T-helper 1 cell (primary cell): Measurements from ENCODE around the gene SSTR3.
"Not testable (repeated sequence)": the region's sequence is repeated elsewhere in the genome, so short reads cannot be mapped to it uniquely, and the experiment has no call there.

Source experiments
- DNase-seq, 5 donors: peaks; one replicate each; pipeline ENCODE4 v3.0.0-alpha.2; 2012 to 2020

The SSTR3 gene

DNA sequence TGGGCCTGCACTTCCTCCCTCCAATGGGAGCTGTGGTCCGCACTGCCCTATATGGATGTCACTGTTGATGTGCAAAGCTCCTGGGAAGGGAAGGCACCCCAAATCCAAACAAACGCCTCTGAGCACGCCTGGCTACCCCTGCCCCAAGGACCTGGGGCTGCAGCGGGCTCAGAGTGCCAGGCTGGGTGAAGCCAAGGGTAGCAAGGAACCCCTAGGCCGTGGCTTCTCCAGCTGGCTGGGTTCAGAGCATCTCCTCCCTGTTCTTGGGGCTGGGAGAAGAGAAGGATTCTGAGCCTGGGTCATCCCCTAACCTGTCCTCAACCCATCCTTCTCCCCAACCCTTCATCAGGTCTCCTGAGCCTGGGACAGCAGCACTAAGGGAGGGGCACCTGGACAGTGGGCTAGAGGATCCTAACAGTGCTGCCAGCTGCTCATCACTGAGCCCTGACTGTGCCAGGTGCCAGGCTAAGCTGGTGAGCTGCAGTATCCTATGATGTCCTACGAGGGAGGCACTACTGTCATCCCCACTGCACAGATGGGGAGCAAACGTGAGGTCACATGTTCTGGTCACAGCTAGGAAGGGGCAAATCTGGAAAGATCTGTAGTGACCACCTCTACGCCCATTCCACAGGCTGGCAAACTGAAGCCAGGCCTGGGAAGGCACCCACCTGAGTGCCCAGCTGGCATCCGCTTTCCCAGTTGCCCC lies 3.0 kb downstream of the SSTR3 start:
- no peak for DNase-seq

DNA sequence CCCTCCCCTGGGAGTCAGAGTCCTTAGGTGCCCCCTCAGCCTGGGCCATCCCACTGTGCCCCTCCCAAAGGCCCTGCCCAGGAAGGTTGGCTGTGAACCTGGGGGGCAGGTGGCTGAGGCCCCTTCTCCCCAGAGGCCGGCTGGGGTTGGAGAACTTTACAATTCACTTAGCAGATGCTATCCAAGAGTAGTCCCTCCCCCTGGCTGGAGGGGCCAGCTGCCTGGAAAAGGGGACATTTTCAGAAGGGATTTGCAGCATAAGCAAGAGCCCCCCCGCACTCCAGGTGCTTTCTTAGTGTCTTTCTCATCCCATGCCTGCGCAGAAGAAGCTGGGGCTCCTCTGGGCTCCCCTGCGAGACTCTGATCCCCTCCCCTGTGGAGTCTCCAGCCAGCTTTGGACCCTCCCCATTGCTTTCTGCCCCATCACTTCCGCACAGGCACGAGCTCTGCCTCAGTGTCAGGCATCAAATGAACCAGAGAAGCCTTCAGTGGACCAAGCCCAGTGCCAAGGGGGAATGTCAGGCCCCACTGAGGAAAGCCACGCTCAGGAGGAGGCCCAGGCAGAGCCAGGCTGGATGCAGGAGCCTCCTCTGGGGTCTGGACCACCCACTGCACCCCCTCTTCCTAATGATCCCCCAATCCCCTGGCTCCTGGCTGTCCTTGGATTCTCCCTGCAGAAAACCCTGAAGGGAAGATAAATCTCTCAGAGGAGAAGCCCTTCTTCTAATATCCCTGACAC lies 3.7 kb downstream of the SSTR3 start:
- no peak for DNase-seq

DNA sequence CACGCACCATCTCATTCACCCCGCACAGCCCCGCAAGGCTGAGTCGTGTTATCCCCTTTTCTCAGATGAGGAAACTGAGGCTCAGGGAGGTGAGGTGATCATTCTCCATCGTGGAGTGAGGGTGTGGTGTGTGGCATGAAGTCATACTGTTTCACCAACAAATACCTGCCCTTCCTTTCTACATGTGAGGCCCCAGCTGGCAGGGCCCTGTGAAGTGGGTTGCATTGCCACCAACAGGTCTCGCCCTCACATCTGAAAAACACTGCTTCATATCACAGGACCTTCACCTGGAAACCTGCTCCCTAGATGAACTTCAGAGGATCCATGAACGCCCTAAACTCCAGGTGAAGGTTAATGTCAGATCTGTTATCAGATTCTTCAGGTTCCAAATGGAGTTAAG lies 4.3 kb downstream of the SSTR3 start:
- no peak for DNase-seq

DNA sequence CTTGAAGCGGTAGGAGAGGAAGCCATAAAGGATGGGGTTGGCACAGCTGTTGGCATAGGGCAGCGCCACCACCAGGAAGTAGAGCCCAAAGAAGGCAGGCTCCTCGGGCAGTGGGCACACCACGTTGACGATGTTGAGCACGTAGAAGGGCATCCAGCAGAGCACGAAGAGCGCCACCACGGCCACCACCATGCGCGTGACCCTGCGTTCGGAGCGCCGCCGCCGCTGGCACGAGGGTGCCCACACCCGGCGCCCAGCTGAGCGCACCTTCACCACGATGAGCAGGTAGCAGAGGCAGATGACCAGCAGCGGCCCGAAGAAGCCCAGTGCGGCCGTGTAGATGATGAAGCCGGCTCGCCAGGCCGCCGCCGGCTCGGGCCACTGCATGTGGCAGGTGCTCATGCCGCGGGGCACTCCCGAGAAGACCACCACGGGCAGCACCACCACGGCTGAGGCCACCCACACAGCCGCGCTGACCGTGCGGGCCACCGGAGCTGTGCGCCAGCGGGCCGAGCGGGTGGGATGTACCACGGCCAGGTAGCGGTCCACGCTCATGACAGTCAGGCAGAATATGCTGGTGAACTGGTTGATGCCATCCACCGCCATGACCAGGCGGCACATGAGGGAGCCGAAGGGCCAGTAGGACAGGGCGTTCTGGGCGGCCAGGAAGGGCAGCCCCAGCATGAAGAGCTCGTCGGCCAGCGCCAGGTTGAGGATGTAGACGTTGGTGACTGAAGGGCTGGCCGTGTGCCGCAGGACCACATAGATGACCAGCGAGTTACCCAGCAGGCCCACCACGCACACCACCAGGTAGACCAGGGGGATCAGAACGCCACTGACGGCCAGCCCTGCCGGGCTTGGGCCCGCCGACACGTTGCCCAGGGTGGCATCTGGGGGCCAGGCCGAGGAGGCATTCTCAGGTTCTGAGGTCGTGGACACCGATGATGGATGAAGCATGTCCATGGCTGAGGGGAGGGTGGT lies 5.1 kb downstream of the SSTR3 start:
- DNase-seq = no peak

DNA sequence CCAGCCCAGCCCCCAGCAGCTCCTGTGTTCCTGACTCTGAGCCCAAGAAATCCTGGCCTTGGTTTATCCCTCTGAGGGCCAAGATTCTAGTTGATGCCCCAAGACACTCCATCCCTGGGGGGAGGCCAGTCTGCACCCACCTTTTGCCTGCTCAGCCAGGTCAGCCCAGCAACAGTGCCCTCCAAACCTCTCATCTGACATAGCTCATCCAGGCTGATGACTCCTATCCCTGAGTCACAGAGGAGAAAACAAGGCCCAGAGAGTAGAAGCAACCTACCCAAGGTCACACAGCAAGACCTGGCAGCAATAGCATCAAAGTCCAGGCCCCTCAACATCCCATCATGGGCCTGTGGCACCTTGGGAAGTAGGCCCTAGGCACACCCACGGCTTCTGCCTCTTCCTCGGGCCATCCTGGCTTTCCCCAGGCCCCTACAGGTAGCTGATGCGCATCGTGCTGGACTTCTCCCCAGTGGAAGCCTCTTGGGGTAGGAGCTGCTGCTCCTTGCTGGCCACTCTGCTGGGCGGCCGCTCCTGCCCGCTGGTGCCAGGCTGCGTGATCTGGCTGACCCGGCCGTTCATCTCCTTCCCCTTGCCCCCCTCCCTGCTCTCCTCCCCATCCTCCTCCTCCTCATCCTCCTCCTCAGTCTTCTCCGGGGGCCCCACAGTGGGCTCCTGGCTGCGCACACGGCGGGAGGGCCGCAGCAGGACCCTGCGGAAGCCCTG lies 6.0 kb downstream of the SSTR3 start:
- no peak for DNase-seq

DNA sequence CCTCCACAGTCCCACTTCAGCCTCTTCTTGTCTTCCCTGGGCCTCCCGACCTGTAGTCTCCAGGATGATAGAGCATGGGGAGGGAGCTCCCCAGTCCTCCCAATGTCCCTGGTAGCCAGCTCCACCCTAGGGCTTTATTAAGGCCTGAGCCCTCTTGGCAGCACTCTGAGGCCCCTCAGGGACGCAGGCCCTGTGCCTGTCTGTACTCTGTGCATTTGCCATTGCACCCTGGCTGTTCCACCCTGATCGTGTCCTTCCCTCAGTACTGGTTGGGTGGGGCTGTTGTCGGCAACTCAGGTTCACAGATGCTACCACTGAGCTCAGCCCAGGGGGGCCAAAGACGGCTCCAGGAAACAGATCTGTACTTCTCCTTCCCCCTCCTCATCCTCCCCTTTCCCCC lies 7.2 kb downstream of the SSTR3 start:
- no peak for DNase-seq

DNA sequence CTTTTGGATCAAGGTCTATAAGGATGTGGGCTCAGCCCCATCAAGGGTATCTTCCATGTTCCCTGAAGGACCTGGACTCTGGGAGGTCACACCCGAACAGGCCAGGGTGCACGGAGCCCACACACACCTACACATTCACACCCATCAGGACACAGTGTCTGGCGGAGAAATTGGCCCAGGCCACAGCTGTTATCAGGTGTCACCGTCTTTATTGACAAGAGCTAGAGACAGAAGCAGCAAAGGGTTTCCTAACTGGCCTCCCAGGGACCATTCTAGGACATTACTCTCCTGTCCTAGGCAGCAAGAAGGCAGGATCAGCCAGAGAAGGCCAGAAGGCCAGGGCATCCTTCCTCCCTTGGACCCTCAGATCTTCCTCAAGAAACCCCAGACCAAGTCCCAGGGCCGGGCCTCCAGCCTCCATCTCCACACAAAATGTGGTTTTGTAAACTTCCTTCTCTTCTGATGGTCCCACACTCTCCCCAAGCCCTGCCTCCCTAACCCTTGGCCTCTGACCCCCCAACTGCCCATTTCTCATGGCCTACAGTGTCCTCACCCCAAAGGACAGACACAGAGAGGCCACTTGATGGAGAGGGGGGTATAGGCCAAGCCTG lies 8.1 kb downstream of the SSTR3 start:
- no peak for DNase-seq

DNA sequence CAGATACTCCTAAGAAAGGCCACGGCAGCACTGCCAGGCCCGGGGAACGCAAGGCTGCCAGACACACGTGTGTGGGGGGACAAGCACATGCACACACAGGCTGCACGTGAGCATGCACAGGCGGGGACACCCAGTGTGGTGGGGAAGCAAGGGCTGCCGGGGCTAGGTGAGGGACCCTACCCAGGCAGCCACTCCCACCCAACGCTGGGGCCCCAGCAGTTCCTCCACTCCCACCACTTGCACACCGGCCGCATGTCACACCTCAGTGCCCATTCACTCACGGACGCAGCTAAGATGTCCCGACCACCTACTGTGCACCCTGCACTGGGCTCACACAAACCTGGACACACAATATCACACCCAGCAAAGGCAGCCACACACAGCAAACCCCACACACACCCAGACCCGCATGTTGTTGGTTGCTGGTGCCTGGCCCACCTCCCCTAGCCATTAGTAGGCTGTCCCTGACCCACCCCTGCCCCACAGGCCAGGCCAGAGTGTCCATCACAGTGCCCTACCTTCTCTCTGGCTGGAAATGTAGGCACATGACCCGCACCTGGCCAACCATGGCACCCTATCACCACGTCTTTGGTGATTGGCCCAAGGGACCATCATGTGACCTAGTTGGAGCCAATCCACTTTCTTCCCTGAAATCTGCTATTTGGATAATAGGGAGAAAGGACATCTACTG lies 8.8 kb downstream of the SSTR3 start:
- no peak for DNase-seq

DNA sequence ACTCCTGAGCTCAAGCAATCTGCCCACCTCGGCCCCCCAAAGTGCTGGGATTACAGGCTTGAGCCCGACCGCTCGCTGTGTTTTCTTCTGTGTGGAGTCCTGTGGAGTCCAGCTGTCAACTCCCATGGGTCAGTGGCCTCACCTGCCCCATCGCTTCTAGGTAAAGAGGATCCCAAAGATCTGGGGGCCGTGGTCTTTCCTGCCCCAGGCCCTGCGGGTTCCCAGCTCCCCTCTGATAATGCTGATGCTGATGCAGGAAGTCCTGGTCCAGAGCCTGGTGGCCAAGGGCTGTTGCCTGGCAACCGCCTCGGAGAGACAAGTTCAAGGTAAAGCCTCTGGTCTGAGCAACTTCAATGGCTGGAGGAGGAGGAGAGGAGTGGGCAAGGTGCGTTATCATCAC lies 9.6 kb downstream of the SSTR3 start:
- no peak for DNase-seq

DNA sequence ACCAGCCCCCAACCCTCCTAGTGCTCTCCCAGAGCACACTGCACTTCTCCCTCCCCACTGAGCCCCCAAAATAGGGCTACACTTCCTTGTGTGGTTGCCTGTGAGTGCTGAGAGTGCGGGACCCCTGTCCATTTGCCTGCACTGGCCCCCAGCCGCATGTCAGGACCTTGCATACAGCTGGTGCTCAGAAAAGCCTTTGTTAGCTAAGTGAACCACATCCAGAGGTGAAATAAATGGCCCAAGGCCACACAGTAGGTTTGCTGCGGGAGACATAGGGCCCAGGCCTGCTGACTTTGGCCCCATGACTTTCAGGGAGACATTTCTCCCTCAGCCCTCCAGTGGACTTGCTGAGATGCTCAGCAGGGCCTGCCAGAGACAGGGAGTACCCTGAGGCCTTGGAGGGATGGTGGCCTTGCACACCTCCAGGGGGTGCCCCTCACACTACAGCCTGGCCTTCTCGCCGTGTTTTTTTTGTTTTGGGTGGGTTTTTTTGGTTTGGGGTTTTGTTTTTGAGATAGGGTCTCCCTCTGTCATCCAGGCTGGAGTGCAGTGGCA lies 10.2 kb downstream of the SSTR3 start:
- no peak for DNase-seq

DNA sequence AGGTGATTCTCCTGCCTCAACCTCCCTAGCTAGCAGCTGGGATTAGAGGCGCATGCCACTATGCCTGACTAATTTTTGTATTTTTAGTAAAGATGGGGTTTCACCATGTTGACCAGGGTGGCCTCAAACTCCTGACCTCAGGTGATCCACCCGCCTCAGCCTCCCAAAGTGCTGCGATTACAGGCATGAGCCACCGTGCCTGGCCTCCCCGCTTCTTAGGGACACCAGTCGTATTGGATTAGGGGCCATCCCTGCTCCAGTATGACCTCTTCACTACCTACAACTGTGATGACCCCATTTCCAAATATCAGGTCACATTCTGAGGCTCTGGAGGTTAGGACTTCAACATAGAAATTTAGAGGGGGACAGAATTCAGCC lies 10.8 kb downstream of the SSTR3 start:
- not testable (repeated sequence) for DNase-seq

DNA sequence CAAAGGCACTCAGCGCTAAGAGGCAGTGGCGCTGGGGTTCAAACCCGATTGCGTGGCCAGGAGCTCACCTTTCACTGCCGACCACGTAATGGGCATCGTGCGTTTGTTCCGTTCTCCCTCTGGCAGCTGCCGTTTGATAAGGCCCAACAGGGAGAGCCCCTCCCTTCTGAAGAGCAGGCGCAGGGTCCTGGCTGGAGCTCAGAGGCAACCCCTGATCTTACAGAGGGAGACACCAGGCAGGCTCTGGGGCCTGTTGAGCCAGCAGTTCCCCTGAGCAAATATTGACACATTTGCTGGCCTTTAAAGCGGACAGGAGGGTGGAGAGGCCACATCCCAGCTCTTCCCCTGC lies 12.5 kb downstream of the SSTR3 start:
- no peak for DNase-seq

DNA sequence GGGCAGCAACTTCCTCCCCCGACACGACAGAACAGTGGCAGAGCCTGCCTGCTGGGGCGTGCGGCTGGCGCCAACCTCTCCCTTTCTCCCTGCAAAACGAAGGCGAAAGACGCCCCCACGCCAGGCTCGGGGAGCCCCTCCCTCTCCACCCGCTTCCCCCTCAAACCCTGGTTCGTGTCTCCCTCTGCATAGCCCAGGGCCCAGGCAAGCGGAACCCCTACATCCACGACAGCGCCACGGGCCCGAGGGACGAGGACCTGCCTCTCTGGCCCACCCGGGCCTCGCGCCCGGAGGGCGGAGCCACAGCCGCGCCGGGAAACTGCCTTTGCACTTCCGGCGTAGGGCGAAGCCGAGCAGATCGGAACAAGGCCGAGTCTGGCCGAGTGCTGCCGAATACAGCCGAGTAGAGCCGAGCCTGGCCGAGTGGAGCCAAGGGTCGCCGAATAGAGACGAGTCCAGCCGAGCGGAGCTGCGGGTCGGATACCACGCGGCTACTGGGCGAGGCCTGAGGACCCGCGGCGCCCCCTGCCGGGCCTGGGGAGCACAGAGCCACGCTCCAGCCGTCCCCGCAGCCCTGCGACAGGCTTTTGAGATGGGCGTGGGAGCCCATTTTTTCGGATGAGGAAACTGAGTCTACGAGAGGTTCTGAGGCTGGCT lies 13.0 kb downstream of the SSTR3 start:
- DNase-seq = peak; percentile 96 to 99 (median 98)

DNA sequence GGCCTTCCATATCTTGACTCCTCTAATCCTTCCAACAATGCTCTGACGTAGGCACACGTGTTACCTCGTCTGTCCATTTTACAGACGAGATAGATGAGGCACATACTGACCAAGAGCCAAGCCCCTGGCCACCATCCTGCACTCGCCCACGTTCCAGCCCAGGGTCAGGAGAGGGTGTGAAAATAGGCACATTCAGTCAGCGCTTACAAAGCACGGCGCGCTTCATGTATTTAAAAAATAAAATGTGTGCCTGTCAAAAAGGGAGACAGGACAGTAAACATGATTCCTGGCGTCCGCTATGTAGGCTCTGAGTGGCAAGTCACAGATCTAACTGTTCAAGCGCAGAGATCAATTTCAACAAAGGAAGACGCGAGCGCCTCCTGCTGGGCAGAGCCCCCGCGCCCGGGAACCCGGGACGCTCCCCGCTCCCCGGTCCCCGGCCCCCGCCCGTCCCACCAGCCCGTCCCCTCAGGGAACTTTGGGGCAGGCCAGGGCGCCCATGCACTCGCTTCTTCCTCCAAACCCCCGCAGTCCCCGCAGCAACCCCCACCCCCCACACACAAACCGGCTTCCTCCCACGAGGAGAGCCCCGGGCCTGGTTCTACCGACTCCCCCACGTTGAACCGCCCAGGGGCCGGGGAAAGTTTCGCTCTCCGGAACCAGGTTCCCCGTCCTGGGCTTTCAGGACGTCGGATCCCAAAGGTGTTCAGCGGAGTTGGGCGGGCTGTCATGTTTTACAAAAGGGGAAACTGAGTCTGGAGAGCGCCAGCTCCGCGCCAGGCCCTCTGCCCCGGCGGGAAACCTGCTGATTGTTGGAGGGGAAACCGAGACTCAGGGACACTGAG lies 13.8 kb downstream of the SSTR3 start:
- DNase-seq = peak; percentile 71 to 90 (median 83)

DNA sequence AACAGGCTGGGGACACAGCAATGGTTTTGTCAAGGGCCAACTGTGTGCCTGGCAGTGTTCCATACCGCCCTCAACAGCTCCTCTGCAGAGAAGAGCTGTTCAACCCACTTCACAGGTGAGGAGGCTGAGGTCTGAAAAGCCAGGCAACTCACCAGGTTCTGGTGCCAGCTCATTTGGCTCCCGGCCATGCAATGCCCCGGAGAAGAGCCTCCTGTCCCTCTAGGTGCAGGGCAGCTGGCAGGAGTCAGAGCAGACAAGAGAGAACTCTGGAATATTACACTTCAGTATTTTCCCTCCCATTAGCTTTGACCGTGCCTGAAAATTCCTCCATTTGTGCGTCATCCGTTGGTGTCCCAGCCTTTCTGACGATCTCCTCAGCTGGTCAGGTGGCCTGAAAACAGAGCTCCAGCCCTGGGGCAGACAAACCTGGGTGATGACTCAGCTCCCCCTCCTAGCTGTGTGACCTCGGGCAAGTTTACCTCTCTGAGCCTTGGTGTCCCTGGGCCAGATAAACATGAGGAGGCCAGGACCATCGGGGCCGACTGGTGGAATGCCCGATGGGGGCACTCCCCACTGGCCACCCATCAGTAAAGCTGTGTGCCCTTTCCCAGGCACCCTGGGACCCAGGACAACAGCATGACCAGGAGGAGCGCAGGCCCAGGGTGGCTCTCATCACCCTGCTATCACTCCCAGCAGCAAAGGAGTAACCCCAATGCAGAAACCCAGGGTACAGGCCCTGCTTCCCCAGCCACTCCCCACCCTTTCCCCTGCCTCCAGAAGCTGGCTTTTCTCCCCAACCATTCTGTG lies 14.6 kb downstream of the SSTR3 start:
- no peak for DNase-seq

DNA sequence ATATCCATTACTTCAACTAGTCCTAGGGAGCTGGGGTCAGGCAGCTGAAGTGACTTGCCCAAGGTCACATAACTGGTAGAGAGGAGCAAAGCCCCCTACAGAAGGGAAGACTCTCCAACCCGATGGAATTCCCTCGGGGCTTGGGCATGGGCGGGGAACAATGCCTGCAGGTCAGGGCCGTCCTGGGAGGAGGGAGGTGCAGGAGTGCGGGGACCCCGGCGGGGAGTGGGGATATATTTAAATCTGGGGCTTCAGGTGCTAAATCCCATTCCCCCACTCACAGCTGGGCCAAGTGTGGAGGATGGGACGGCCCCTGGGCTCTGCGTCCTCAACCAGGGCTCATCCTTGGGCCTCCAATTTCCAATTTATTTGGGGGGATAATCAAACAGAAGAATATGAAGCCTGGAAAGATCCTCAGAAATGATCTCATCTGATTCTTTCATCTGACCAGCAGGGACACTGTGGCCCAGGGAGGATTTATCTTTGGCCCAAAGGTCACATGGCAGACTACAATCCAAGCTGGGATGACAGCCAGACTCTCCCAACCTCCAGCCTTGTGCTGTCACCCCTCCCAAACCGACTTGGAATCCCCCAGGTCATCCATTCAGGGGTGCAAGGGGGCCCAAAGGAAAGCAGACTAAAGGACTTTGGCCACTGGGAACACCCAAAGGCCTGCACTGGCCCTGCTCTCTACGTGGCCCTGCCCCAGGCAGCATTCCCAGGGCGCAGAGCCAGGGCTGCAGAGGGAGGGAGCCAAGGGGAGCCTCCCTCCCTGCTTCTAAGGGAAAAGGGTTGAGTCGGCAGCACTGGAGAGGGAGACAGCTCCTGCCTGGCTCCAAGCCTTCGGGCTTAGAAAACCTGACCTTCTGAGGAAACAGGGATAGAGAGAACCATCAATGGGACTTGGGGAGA lies 15.5 kb downstream of the SSTR3 start:
- no peak for DNase-seq

DNA sequence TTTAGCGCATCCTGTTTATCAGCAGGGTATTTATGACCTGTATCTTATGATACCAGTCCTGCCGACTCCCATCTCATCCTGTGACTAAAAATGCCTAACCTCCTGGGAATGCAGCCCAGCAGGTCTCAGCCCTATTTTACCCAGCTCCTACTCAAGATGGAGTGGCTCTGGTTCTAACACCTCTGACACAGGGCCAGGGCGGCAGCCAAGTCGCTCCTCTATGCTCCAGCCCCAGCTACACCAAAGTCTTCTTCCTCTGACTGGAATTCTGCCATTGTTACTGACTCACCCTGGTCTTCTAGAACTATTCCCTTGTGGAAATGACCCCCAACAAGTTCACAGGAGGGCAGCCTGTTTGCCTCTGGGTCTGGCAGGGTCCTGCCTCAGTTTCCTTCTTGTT lies 16.4 kb downstream of the SSTR3 start:
- DNase-seq = no peak

DNA sequence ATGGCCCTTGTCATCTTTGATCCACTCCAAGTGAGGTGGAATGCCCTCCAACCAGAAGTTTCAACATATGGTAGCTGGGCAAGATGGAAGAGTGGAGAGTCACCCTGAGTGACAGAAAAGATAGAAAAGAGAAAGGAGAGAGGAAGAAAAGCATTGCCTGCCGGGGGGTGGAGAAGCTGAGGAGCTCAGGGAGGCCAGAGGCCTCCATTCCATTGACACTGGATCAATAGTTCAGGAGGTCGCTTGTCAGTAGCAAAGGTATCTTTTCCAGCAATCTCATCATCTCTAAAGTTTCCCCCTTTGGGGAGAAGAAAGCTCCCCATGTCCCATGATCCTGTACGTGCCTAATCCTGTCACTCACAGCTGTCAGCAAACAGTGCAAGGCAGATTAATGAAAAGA lies 17.5 kb downstream of the SSTR3 start:
- DNase-seq = no peak
